ENCODE measurements around the gene NELFA.

- TF ChIP-seq, protein P1, sequence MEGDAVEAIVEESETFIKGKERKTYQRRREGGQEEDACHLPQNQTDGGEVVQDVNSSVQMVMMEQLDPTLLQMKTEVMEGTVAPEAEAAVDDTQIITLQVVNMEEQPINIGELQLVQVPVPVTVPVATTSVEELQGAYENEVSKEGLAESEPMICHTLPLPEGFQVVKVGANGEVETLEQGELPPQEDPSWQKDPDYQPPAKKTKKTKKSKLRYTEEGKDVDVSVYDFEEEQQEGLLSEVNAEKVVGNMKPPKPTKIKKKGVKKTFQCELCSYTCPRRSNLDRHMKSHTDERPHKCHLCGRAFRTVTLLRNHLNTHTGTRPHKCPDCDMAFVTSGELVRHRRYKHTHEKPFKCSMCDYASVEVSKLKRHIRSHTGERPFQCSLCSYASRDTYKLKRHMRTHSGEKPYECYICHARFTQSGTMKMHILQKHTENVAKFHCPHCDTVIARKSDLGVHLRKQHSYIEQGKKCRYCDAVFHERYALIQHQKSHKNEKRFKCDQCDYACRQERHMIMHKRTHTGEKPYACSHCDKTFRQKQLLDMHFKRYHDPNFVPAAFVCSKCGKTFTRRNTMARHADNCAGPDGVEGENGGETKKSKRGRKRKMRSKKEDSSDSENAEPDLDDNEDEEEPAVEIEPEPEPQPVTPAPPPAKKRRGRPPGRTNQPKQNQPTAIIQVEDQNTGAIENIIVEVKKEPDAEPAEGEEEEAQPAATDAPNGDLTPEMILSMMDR (IDR thresholded peaks at IDR 0.05; ENCODE audit: insufficient read depth, low read length, poor library complexity, severe bottlenecking), result no peak
- TF ChIP-seq EZH2phosphoT487 (conservative IDR thresholded peaks at IDR 0.05; ENCODE audit: low read length), result no peak
Observed at GRCh38 chr4:1978741-1979476, 29.9 kb downstream of the NELFA start.

Data from SU-DHL-6 (cell line).